Measurements from ENCODE around the gene TNFAIP6.

DNA sequence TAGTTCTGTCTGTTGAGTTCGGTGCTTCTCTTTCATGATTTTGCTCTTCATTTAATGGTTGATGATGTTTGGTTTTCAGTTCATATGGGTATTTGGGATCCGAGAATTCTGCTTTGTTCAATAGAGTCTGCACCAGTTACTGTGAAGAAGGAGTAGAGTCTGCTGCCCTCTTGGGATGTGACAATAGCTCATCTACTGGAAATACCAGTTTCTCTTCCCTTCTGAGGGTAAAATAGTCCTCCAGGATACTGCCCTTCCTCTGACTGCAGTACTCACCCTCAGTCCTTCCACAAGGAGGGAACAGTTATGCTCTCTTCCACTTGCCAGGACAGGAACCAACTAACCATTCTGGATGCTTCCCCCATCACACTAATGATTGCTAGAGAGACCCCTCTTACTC is 12.5 kb upstream of the TNFAIP6 start:
- TF ChIP-seq GATA2 (IDR thresholded peaks at IDR 0.05; ENCODE audit: low read depth, low read length) = no peak
- TF ChIP-seq GATA3 (IDR thresholded peaks at IDR 0.05; ENCODE audit: low read depth, low read length) = no peak

Data from SH-SY5Y (cell line).